ENCODE results near the gene UTP3. TPM values are rescaled to one million over a fixed set of nuclear protein-coding genes. Genes with fewer than 3 reads are reported as not detected.
A peak's percentile ranks its signal among the peaks of the same experiment; 100 is the strongest.
"Not testable (repeated sequence)": the region's sequence is repeated elsewhere in the genome, so short reads cannot be mapped to it uniquely, and the experiment has no call there.

The UTP3 gene
- total and polyA plus RNA-seq, 4 donors, result 6.5 to 12.8 (median 10.9) TPM

GRCh38 chr4:70734971-70735370 is 46.6 kb downstream of the UTP3 start:
- Histone ChIP-seq H3K27ac (ENCODE audit: low read depth in 1 of 2, low read length in 2 of 2) (peak overlapping the region; percentile 87 to 88), H3K27me3 (ENCODE audit: control insufficient read depth in 4 of 4, insufficient read depth in 4 of 4, low read length in 3 of 4) (no peaks in the 10 kb centered on the region), H3K4me1 (ENCODE audit: control insufficient read depth in 4 of 4, insufficient read depth in 4 of 4, low read length in 3 of 4) (peaks cover 2 to 14% (median 11%) of the 10 kb centered on the region in 4 donors), H3K4me3 (ENCODE audit: low read depth in 1 of 3, low read length in 3 of 3) (peak overlapping the region; percentile 54 to 79 (median 63)), H3K9me3 (ENCODE audit: control insufficient read depth in 4 of 4, low read length in 3 of 4) (no peaks in the 10 kb centered on the region), H3K9ac (ENCODE audit: low read depth in 1 of 2, low read length in 2 of 2) (peak overlapping the region; percentile 53 to 96), H3K36me3 (ENCODE audit: control insufficient read depth in 4 of 4, insufficient read depth in 3 of 4, low read depth in 1 of 4, low read length in 3 of 4) (no peaks in the 10 kb centered on the region)
- DNase-seq (ENCODE audit: low spot score), result no peak
- TF ChIP-seq TAF1 (conservative IDR thresholded peaks at IDR 0.05), result no peak
- TF ChIP-seq RAD21 (IDR thresholded peaks at IDR 0.05), result no peak
- no peak for TF ChIP-seq EGR1 (IDR thresholded peaks at IDR 0.05; ENCODE audit: low read depth in 2 of 2)
- no peak for TF ChIP-seq MAX (IDR thresholded peaks at IDR 0.05)
- no peak for TF ChIP-seq SP1 (IDR thresholded peaks at IDR 0.05)
- TF ChIP-seq RXRA (IDR thresholded peaks at IDR 0.05), result no peak
- no peak for TF ChIP-seq FOXA2 (IDR thresholded peaks at IDR 0.05)
- TF ChIP-seq, protein P1, sequence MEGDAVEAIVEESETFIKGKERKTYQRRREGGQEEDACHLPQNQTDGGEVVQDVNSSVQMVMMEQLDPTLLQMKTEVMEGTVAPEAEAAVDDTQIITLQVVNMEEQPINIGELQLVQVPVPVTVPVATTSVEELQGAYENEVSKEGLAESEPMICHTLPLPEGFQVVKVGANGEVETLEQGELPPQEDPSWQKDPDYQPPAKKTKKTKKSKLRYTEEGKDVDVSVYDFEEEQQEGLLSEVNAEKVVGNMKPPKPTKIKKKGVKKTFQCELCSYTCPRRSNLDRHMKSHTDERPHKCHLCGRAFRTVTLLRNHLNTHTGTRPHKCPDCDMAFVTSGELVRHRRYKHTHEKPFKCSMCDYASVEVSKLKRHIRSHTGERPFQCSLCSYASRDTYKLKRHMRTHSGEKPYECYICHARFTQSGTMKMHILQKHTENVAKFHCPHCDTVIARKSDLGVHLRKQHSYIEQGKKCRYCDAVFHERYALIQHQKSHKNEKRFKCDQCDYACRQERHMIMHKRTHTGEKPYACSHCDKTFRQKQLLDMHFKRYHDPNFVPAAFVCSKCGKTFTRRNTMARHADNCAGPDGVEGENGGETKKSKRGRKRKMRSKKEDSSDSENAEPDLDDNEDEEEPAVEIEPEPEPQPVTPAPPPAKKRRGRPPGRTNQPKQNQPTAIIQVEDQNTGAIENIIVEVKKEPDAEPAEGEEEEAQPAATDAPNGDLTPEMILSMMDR (IDR thresholded peaks at IDR 0.05; ENCODE audit: low read depth, low read length, missing input control), result no peak
- no peak for TF ChIP-seq NR2F2 (IDR thresholded peaks at IDR 0.05)
- no peak for TF ChIP-seq FOXA1 (IDR thresholded peaks at IDR 0.05)
- TF ChIP-seq, protein P2, sequence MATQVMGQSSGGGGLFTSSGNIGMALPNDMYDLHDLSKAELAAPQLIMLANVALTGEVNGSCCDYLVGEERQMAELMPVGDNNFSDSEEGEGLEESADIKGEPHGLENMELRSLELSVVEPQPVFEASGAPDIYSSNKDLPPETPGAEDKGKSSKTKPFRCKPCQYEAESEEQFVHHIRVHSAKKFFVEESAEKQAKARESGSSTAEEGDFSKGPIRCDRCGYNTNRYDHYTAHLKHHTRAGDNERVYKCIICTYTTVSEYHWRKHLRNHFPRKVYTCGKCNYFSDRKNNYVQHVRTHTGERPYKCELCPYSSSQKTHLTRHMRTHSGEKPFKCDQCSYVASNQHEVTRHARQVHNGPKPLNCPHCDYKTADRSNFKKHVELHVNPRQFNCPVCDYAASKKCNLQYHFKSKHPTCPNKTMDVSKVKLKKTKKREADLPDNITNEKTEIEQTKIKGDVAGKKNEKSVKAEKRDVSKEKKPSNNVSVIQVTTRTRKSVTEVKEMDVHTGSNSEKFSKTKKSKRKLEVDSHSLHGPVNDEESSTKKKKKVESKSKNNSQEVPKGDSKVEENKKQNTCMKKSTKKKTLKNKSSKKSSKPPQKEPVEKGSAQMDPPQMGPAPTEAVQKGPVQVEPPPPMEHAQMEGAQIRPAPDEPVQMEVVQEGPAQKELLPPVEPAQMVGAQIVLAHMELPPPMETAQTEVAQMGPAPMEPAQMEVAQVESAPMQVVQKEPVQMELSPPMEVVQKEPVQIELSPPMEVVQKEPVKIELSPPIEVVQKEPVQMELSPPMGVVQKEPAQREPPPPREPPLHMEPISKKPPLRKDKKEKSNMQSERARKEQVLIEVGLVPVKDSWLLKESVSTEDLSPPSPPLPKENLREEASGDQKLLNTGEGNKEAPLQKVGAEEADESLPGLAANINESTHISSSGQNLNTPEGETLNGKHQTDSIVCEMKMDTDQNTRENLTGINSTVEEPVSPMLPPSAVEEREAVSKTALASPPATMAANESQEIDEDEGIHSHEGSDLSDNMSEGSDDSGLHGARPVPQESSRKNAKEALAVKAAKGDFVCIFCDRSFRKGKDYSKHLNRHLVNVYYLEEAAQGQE (IDR thresholded peaks at IDR 0.05), result no peak
- TF ChIP-seq YY1 (IDR thresholded peaks at IDR 0.05), result no peak
- no peak for TF ChIP-seq GABPA (IDR thresholded peaks at IDR 0.05 in 1 of 2, conservative IDR thresholded peaks at IDR 0.05 in 1 of 2)
- under 1% methylated on average over 3 of the region's 3 CpGs for WGBS

GRCh38 chr4:70735915-70736314 is 47.6 kb downstream of the UTP3 start:
- H3K9me3 ChIP-seq (ENCODE audit: control insufficient read depth in 4 of 4, low read length in 3 of 4); H3K4me3 ChIP-seq (ENCODE audit: low read depth in 1 of 3, low read length in 3 of 3); H3K9ac ChIP-seq (ENCODE audit: low read depth in 1 of 2, low read length in 2 of 2); H3K36me3 ChIP-seq (ENCODE audit: control insufficient read depth in 4 of 4, insufficient read depth in 3 of 4, low read depth in 1 of 4, low read length in 3 of 4); H3K27me3 ChIP-seq (ENCODE audit: control insufficient read depth in 4 of 4, insufficient read depth in 4 of 4, low read length in 3 of 4); H3K27ac ChIP-seq (ENCODE audit: low read depth in 1 of 2, low read length in 2 of 2); DNase-seq (ENCODE audit: low spot score): not testable (repeated sequence)
- TF ChIP-seq NR2F2 (IDR thresholded peaks at IDR 0.05) (peak; percentile 53), RAD21 (IDR thresholded peaks at IDR 0.05) (peak in 1 of 2 donors; percentile 18), HNF4A (conservative IDR thresholded peaks at IDR 0.05) (peak; percentile 42 to 66), RXRA (IDR thresholded peaks at IDR 0.05) (peak in 1 of 2 donors; percentile 9)
- H3K4me1 ChIP-seq (ENCODE audit: control insufficient read depth in 4 of 4, insufficient read depth in 4 of 4, low read length in 3 of 4), result peaks cover 2 to 14% (median 11%) of the 10 kb centered on the region in 4 donors
- WGBS, result 28% methylated on average over 2 of the region's 2 CpGs
